Activated gamma-delta T cell (primary cell): Measurements from ENCODE around the gene PLA2G6.
"Not testable (repeated sequence)": the region's sequence is repeated elsewhere in the genome, so short reads cannot be mapped to it uniquely, and the experiment has no call there.

Experiments used
- DNase-seq: peaks from one replicate; lab custom pipeline; 2025; lab: John Stamatoyannopoulos, UW

Gene PLA2G6

GRCh38 chr22:38132794-38133193 is 48.8 kb downstream of the PLA2G6 start:
- no peak for DNase-seq

GRCh38 chr22:38132136-38132535 is 49.5 kb downstream of the PLA2G6 start:
- DNase-seq: no peak

GRCh38 chr22:38131399-38131798 is 50.2 kb downstream of the PLA2G6 start:
- no peak for DNase-seq

GRCh38 chr22:38129856-38130255 is 51.8 kb downstream of the PLA2G6 start:
- DNase-seq: no peak

GRCh38 chr22:38129021-38129420 is 52.6 kb downstream of the PLA2G6 start:
- no peak for DNase-seq

- DNase-seq: no peak
Measured at GRCh38 chr22:38127869-38128268, 53.8 kb downstream of the PLA2G6 start.

GRCh38 chr22:38126928-38127668 is 54.5 kb downstream of the PLA2G6 start:
- no peak for DNase-seq

- DNase-seq: no peak
Measured at GRCh38 chr22:38125751-38126201, 55.9 kb downstream of the PLA2G6 start.

GRCh38 chr22:38125038-38125610 is 56.5 kb downstream of the PLA2G6 start:
- no peak for DNase-seq

GRCh38 chr22:38124236-38124974 is 57.2 kb downstream of the PLA2G6 start:
- DNase-seq: no peak

GRCh38 chr22:38122616-38123015 is 59.0 kb downstream of the PLA2G6 start:
- DNase-seq: no peak

GRCh38 chr22:38120359-38121110 is 61.1 kb downstream of the PLA2G6 start:
- no peak for DNase-seq

- not testable (repeated sequence) for DNase-seq
Measured at GRCh38 chr22:38118747-38119146, 62.9 kb downstream of the PLA2G6 start.

- no peak for DNase-seq
Measured at GRCh38 chr22:38118182-38118581, 63.4 kb downstream of the PLA2G6 start.

- not testable (repeated sequence) for DNase-seq
Measured at GRCh38 chr22:38117556-38117955, 64.1 kb downstream of the PLA2G6 start.

GRCh38 chr22:38115423-38116205 is 66.0 kb downstream of the PLA2G6 start:
- DNase-seq: no peak

GRCh38 chr22:38114484-38115398 is 66.9 kb downstream of the PLA2G6 start:
- DNase-seq: peak; percentile 48

GRCh38 chr22:38112381-38112780 is 69.2 kb downstream of the PLA2G6 start:
- no peak for DNase-seq

- DNase-seq: no peak
Measured at GRCh38 chr22:38111925-38112355, 69.7 kb downstream of the PLA2G6 start.
